Measurements from ENCODE around the gene BLOC1S1.

DNA sequence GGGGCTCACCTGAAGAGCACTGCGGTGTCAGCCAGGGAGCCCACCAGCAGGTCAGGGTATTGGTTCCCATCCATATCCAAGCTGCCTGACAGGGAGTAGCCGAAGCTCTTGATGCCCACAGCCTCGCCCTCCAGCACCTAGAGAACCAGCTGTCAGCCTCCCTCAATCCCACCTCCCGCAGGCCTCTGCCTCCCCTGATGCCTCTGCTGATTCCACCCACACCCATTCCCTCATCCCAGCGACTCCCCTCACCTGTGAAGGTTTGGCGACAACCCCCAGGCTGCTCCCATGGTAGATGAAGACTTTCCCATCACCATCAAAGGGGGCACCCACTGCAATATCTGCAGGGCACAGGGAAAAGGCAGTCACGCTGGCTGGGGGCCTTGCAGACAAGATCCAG lies 18.2 kb upstream of the BLOC1S1 start:
- TF ChIP-seq, protein P1, sequence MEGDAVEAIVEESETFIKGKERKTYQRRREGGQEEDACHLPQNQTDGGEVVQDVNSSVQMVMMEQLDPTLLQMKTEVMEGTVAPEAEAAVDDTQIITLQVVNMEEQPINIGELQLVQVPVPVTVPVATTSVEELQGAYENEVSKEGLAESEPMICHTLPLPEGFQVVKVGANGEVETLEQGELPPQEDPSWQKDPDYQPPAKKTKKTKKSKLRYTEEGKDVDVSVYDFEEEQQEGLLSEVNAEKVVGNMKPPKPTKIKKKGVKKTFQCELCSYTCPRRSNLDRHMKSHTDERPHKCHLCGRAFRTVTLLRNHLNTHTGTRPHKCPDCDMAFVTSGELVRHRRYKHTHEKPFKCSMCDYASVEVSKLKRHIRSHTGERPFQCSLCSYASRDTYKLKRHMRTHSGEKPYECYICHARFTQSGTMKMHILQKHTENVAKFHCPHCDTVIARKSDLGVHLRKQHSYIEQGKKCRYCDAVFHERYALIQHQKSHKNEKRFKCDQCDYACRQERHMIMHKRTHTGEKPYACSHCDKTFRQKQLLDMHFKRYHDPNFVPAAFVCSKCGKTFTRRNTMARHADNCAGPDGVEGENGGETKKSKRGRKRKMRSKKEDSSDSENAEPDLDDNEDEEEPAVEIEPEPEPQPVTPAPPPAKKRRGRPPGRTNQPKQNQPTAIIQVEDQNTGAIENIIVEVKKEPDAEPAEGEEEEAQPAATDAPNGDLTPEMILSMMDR (IDR thresholded peaks at IDR 0.05) = no peak
- TF ChIP-seq POLR2A (IDR thresholded peaks at IDR 0.05) = no peak
- no peak for TF ChIP-seq EP300 (IDR thresholded peaks at IDR 0.05)

Measured in sigmoid colon (tissue), 4 donors.